GM23338 (cell line): ENCODE data around the gene SLC39A7. TPM values are rescaled to one million over a fixed set of nuclear protein-coding genes. Genes with fewer than 3 reads are reported as not detected.

Experiments
- ATAC-seq: fragments of 200-7000 bp; cut with Tn5 transposase; 3 replicates; pipeline ENCODE4 v1.9.1; 2020
- DNase-seq: peaks from one replicate; pipeline ENCODE4 v3.0.0-alpha.2; 2015; ENCODE audit warnings: low spot score
- H2AFZ ChIP-seq: fragments of 200-600 bp; sonication (generic); 2 replicates; pipeline ENCODE4 v1.8.0; 2016; ENCODE audit warnings: antibody characterized with exemption, mild to moderate bottlenecking, moderate library complexity
- H3F3A ChIP-seq: fragments of 200-600 bp; sonication (generic); replicated peaks from 2 replicates; pipeline ENCODE4 v1.8.0; 2017; ENCODE audit warnings: antibody characterized with exemption, mixed run types, low read depth
- H3K27ac ChIP-seq: fragments of 200-600 bp; sonication (generic); 2 replicates; pipeline ENCODE4 v1.6.1; 2016; ENCODE audit warnings: low read depth
- H3K27me3 ChIP-seq: fragments of 200-600 bp; sonication (generic); 2 replicates; pipeline ENCODE4 v1.8.0; 2016; ENCODE audit warnings: mild to moderate bottlenecking, mixed run types, moderate library complexity; ENCODE audit not compliant: insufficient read depth
- H3K36me3 ChIP-seq: fragments of 200-600 bp; sonication (generic); 2 replicates; pipeline ENCODE4 v1.8.0; 2016; ENCODE audit warnings: mild to moderate bottlenecking; ENCODE audit not compliant: insufficient read depth
- H3K4me1 ChIP-seq: fragments of 200-600 bp; sonication (generic); 2 replicates; pipeline ENCODE4 v1.8.0; 2016; ENCODE audit warnings: mild to moderate bottlenecking, moderate library complexity; ENCODE audit not compliant: insufficient read depth
- H3K4me2 ChIP-seq: fragments of 200-600 bp; sonication (generic); 2 replicates; pipeline ENCODE4 v1.7.1; 2017; ENCODE audit warnings: mixed run types
- H3K4me3 ChIP-seq: fragments of 200-600 bp; sonication (generic); 2 replicates; pipeline ENCODE4 v1.6.1; 2016; ENCODE audit warnings: mixed run types
- H3K79me2 ChIP-seq: fragments of 200-600 bp; sonication (generic); replicated peaks from 2 replicates; pipeline ENCODE4 v1.8.0; 2017; ENCODE audit warnings: mild to moderate bottlenecking; ENCODE audit not compliant: insufficient read depth
- H3K9me2 ChIP-seq: fragments of 200-600 bp; sonication (generic); 2 replicates; pipeline ENCODE4 v1.8.0; 2017; ENCODE audit not compliant: insufficient read depth
- H4K20me1 ChIP-seq: fragments of 200-600 bp; sonication (generic); replicated peaks from 2 replicates; pipeline ENCODE4 v1.8.0; 2017; ENCODE audit warnings: mild to moderate bottlenecking; ENCODE audit not compliant: insufficient read depth
- H3K27ac Mint-ChIP-seq: 2 replicates; pipeline ENCODE4 v1.8.0; 2020; ENCODE audit warnings: inconsistent platforms, mild to moderate bottlenecking, moderate library complexity, mixed read lengths
- H3K27me3 Mint-ChIP-seq: 3 replicates; pipeline ENCODE4 v1.8.0; 2022; ENCODE audit warnings: low read depth, mild to moderate bottlenecking, moderate library complexity, mixed read lengths, inconsistent platforms; ENCODE audit not compliant: insufficient read depth, poor library complexity
- H3K36me3 Mint-ChIP-seq: 3 replicates; pipeline ENCODE4 v1.8.0; 2021; ENCODE audit warnings: low read depth, mild to moderate bottlenecking, inconsistent platforms, moderate library complexity, mixed read lengths
- H3K4me1 Mint-ChIP-seq: 3 replicates; pipeline ENCODE4 v1.8.0; 2020; ENCODE audit warnings: mild to moderate bottlenecking, inconsistent platforms, mixed read lengths
- H3K4me3 Mint-ChIP-seq: 3 replicates; pipeline ENCODE4 v1.8.0; 2021; ENCODE audit warnings: moderate library complexity, mild to moderate bottlenecking, inconsistent platforms, mixed read lengths
- H3K9me3 Mint-ChIP-seq: 3 replicates; pipeline ENCODE4 v1.8.0; 2020; ENCODE audit warnings: moderate library complexity, mild to moderate bottlenecking, inconsistent platforms, mixed read lengths
- CREB1 ChIP-seq: fragments of 250-450 bp; sonication (Bioruptor Pico); IDR thresholded peaks from 2 replicates; pipeline ENCODE4 v1.5.0; 2020; ENCODE audit warnings: low read depth, mild to moderate bottlenecking, moderate library complexity
- CTCF ChIP-seq, 2 experiments: fragments of 200-600 bp in 1 of 2; sonication (generic) in 1 of 2; conservative IDR thresholded peaks; 2 replicates each; pipeline versions ENCODE4 v1.5.1 to v1.6.1; 2016 to 2017; ENCODE audit warnings: antibody characterized with exemption in 2 of 2, low read depth in 2 of 2, mild to moderate bottlenecking in 2 of 2, moderate library complexity in 1 of 2
- EZH2 ChIP-seq: fragments of 200-600 bp; sonication (generic); IDR thresholded peaks from one replicate; pipeline ENCODE4 v1.8.0; 2017; ENCODE audit warnings: antibody characterized with exemption, mild to moderate bottlenecking, low read depth; ENCODE audit not compliant: unreplicated experiment
- EZH2phosphoT487 ChIP-seq: fragments of 200-600 bp; sonication (generic); IDR thresholded peaks from one replicate; pipeline ENCODE4 v1.8.1; 2018; ENCODE audit warnings: antibody characterized with exemption; ENCODE audit not compliant: unreplicated experiment
- JUNB ChIP-seq: IDR thresholded peaks from one replicate; pipeline ENCODE4 v1.6.1; 2016; ENCODE audit warnings: antibody characterized with exemption; ENCODE audit not compliant: unreplicated experiment
- NANOG ChIP-seq: IDR thresholded peaks from 2 replicates; pipeline ENCODE4 v1.6.1; 2016; ENCODE audit warnings: antibody characterized with exemption, borderline replicate concordance
- POLR2AphosphoS5 ChIP-seq: IDR thresholded peaks from 2 replicates; pipeline ENCODE4 v1.6.1; 2016; ENCODE audit warnings: antibody characterized with exemption, low read depth
- REST ChIP-seq: IDR thresholded peaks from one replicate; pipeline ENCODE4 v1.6.1; 2018; ENCODE audit warnings: antibody characterized with exemption; ENCODE audit not compliant: unreplicated experiment
- STAT1 ChIP-seq: IDR thresholded peaks from one replicate; pipeline ENCODE4 v1.6.1; 2016; ENCODE audit warnings: antibody characterized with exemption; ENCODE audit not compliant: unreplicated experiment
- ZNF114 ChIP-seq: fragments of 250-450 bp; sonication (Bioruptor Pico); IDR thresholded peaks from 2 replicates; pipeline ENCODE4 v1.5.0; 2020; ENCODE audit warnings: mild to moderate bottlenecking, moderate library complexity
- ZNF331 ChIP-seq: fragments of 250-450 bp; sonication (Bioruptor Pico); IDR thresholded peaks from 2 replicates; pipeline ENCODE4 v1.5.0; 2020; ENCODE audit warnings: low read depth, mild to moderate bottlenecking, moderate library complexity
- polyA plus RNA-seq: library from polyadenylated mRNA; unstranded; fragments of >200 nt; fragmentation: Nextera tagmentation; extraction: Ambion mirVana; gene quantifications from 2 replicates; pipeline ENCODE4 v1.2.1, GENCODE V29; 2016
- total RNA-seq: library from RNA; depleted of rRNA; stranded (reverse); fragments of >200 nt; shearing (Covaris generic); gene quantifications from 2 replicates; pipeline ENCODE4 v1.2.3, GENCODE V29; 2014
- TF ChIP-seq, protein P1 (sequence below): IDR thresholded peaks from 2 replicates; pipeline ENCODE4 v1.6.1; 2016; ENCODE audit warnings: antibody characterized with exemption
- TF ChIP-seq, protein P2 (sequence below): fragments of 250-450 bp; sonication (Bioruptor Pico); IDR thresholded peaks from 2 replicates; pipeline ENCODE4 v1.5.0; 2020; ENCODE audit warnings: mild to moderate bottlenecking, moderate library complexity

Gene SLC39A7
- total and polyA plus RNA-seq, 2 experiments from 2014 or later, result 9.0 to 75.9 TPM

- peaks cover 19% of the 10 kb centered on the region for H3K4me1 Mint-ChIP-seq
- no peak overlapping the region for H3K4me3 ChIP-seq
- H3K4me2 ChIP-seq, result no peak overlapping the region
- no peak overlapping the region for H3K27ac Mint-ChIP-seq
- H4K20me1 ChIP-seq, result no peaks in the 10 kb centered on the region
- H3K27me3 ChIP-seq, result peaks cover 10% of the 10 kb centered on the region
- TF ChIP-seq EZH2 (no peak), ZNF114 (CRISPR knock-in tag) (no peak), EZH2phosphoT487 (no peak), STAT1 (no peak), POLR2AphosphoS5 (no peak), CTCF (conservative IDR thresholded peaks at IDR 0.05; ENCODE audit: low read depth in 2 of 2) (no peak), NANOG (no peak), REST (no peak), CREB1 (no peak), ZNF331 (CRISPR knock-in tag) (no peak), JUNB (no peak)
- TF ChIP-seq, protein P1, sequence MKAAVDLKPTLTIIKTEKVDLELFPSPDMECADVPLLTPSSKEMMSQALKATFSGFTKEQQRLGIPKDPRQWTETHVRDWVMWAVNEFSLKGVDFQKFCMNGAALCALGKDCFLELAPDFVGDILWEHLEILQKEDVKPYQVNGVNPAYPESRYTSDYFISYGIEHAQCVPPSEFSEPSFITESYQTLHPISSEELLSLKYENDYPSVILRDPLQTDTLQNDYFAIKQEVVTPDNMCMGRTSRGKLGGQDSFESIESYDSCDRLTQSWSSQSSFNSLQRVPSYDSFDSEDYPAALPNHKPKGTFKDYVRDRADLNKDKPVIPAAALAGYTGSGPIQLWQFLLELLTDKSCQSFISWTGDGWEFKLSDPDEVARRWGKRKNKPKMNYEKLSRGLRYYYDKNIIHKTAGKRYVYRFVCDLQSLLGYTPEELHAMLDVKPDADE, result no peak
- TF ChIP-seq, protein P2, sequence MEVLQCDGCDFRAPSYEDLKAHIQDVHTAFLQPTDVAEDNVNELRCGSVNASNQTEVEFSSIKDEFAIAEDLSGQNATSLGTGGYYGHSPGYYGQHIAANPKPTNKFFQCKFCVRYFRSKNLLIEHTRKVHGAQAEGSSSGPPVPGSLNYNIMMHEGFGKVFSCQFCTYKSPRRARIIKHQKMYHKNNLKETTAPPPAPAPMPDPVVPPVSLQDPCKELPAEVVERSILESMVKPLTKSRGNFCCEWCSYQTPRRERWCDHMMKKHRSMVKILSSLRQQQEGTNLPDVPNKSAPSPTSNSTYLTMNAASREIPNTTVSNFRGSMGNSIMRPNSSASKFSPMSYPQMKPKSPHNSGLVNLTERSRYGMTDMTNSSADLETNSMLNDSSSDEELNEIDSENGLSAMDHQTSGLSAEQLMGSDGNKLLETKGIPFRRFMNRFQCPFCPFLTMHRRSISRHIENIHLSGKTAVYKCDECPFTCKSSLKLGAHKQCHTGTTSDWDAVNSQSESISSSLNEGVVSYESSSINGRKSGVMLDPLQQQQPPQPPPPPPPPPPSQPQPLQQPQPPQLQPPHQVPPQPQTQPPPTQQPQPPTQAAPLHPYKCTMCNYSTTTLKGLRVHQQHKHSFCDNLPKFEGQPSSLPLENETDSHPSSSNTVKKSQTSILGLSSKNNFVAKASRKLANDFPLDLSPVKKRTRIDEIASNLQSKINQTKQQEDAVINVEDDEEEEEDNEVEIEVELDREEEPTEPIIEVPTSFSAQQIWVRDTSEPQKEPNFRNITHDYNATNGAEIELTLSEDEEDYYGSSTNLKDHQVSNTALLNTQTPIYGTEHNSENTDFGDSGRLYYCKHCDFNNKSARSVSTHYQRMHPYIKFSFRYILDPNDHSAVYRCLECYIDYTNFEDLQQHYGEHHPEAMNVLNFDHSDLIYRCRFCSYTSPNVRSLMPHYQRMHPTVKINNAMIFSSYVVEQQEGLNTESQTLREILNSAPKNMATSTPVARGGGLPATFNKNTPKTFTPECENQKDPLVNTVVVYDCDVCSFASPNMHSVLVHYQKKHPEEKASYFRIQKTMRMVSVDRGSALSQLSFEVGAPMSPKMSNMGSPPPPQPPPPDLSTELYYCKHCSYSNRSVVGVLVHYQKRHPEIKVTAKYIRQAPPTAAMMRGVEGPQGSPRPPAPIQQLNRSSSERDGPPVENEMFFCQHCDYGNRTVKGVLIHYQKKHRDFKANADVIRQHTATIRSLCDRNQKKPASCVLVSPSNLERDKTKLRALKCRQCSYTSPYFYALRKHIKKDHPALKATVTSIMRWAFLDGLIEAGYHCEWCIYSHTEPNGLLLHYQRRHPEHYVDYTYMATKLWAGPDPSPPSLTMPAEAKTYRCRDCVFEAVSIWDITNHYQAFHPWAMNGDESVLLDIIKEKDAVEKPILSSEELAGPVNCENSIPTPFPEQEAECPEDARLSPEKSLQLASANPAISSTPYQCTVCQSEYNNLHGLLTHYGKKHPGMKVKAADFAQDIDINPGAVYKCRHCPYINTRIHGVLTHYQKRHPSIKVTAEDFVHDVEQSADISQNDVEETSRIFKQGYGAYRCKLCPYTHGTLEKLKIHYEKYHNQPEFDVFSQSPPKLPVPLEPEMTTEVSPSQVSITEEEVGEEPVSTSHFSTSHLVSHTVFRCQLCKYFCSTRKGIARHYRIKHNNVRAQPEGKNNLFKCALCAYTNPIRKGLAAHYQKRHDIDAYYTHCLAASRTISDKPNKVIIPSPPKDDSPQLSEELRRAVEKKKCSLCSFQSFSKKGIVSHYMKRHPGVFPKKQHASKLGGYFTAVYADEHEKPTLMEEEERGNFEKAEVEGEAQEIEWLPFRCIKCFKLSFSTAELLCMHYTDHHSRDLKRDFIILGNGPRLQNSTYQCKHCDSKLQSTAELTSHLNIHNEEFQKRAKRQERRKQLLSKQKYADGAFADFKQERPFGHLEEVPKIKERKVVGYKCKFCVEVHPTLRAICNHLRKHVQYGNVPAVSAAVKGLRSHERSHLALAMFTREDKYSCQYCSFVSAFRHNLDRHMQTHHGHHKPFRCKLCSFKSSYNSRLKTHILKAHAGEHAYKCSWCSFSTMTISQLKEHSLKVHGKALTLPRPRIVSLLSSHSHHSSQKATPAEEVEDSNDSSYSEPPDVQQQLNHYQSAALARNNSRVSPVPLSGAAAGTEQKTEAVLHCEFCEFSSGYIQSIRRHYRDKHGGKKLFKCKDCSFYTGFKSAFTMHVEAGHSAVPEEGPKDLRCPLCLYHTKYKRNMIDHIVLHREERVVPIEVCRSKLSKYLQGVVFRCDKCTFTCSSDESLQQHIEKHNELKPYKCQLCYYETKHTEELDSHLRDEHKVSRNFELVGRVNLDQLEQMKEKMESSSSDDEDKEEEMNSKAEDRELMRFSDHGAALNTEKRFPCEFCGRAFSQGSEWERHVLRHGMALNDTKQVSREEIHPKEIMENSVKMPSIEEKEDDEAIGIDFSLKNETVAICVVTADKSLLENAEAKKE (CRISPR knock-in tag), result no peak
- H3K27ac ChIP-seq, result no peak overlapping the region
- peaks cover 12% of the 10 kb centered on the region for H3K4me1 ChIP-seq
- no peaks in the 10 kb centered on the region for H3K9me2 ChIP-seq
- H3K36me3 ChIP-seq, result no peaks in the 10 kb centered on the region
- H2AFZ ChIP-seq, result no peak overlapping the region
- peaks cover 10% of the 10 kb centered on the region; the same call in 1 of the 2 replicates for H3F3A ChIP-seq
- ATAC-seq, result no peak
- H3K27me3 Mint-ChIP-seq, result peaks cover 11% of the 10 kb centered on the region
- no peak for DNase-seq
- H3K4me3 Mint-ChIP-seq, result no peak overlapping the region
- no peaks in the 10 kb centered on the region; the same call in 2 of the 3 replicates for H3K9me3 Mint-ChIP-seq
- no peaks in the 10 kb centered on the region for H3K79me2 ChIP-seq
- H3K36me3 Mint-ChIP-seq, result peaks cover 31% of the 10 kb centered on the region
Observed at GRCh38 chr6:33252759-33253158, 52.1 kb downstream of the SLC39A7 start.
